ENCODE measurements around the gene U2AF2.

Gene U2AF2

DNA sequence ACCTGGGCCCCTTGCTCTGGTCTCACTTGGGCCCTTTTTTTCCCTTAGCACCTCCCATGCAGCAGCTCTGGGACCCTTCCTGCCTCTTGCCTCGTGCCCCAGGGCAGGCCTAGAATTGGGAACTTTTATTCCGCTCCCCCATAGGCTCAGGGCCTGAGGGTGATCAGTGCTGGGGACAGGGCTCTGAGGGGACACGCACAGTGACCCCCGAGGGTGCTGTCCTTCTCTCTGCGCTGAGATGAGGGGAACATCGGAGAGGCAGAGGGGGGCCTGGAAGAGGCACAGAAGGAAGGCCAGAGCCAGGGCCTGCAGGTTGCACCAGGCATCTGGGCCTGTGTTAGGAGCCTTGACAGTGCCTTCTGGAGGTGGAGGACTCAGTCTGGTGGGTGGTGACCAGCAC is 30.9 kb downstream of the U2AF2 start:
- ATAC-seq (ENCODE audit: low read depth), result no peak
- Histone ChIP-seq H3K36me3 (ENCODE audit: low read depth) (peaks cover 66% of the 10 kb centered on the region), H3K27ac (ENCODE audit: poor library complexity, severe bottlenecking) (no peak overlapping the region), H3K4me1 (ENCODE audit: insufficient read depth, poor library complexity, severe bottlenecking) (no peaks in the 10 kb centered on the region), H3K9me3 (ENCODE audit: severe bottlenecking) (no peaks in the 10 kb centered on the region), H3K27me3 (ENCODE audit: insufficient read depth, poor library complexity, severe bottlenecking) (no peaks in the 10 kb centered on the region), H3K4me3 (ENCODE audit: severe bottlenecking) (no peak overlapping the region)
- no peak for DNase-seq (ENCODE audit: low spot score)
- TF ChIP-seq, protein P1, sequence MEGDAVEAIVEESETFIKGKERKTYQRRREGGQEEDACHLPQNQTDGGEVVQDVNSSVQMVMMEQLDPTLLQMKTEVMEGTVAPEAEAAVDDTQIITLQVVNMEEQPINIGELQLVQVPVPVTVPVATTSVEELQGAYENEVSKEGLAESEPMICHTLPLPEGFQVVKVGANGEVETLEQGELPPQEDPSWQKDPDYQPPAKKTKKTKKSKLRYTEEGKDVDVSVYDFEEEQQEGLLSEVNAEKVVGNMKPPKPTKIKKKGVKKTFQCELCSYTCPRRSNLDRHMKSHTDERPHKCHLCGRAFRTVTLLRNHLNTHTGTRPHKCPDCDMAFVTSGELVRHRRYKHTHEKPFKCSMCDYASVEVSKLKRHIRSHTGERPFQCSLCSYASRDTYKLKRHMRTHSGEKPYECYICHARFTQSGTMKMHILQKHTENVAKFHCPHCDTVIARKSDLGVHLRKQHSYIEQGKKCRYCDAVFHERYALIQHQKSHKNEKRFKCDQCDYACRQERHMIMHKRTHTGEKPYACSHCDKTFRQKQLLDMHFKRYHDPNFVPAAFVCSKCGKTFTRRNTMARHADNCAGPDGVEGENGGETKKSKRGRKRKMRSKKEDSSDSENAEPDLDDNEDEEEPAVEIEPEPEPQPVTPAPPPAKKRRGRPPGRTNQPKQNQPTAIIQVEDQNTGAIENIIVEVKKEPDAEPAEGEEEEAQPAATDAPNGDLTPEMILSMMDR (IDR thresholded peaks at IDR 0.05; ENCODE audit: poor library complexity, severe bottlenecking), result no peak

DNA sequence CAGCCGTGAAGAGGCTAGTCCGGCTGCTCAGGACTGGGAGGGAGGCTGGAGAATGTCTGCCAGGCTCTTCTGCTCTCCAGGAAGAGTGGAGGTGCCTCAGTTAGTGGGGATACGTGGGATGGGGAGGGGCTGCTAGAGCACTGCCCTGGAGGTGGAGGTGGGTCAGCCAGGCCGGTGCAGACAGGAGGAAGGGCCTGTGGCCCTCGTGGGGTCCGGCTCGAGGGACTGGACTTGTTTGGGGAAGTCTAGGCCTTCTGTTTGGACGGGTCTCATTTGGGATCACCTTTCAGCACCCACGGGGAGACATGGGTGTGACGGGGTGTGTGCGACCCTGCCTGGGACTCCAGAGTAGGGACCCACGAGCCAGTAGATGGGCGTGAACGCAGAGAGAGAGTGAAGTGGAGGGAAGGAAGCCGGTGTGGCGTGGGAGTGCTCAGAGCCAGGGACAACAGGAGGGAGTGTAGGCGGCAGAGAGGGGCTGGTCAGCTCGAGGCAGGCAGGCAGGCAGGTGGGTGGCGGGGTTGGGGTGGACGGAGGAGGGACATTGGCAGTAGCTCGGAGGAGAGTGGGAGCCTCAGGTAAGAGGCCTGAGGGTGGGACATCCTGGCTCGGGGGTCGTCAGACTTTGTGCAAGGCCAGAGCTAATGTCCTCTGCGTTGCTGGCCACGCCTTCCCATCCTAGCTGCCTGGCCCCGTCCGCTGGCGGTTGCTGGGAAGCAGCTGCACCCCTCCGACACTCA is 31.6 kb downstream of the U2AF2 start:
- ATAC-seq (ENCODE audit: low read depth) (no peak), DNase-seq (ENCODE audit: low spot score) (no peak)
- no peaks in the 10 kb centered on the region for H3K4me1 ChIP-seq (ENCODE audit: insufficient read depth, poor library complexity, severe bottlenecking)
- peaks cover 59% of the 10 kb centered on the region for H3K36me3 ChIP-seq (ENCODE audit: low read depth)
- H3K4me3 ChIP-seq (ENCODE audit: severe bottlenecking), result no peak overlapping the region
- TF ChIP-seq, protein P1 (IDR thresholded peaks at IDR 0.05; ENCODE audit: poor library complexity, severe bottlenecking), result no peak
- no peaks in the 10 kb centered on the region for H3K27me3 ChIP-seq (ENCODE audit: insufficient read depth, poor library complexity, severe bottlenecking)
- H3K27ac ChIP-seq (ENCODE audit: poor library complexity, severe bottlenecking), result no peak overlapping the region
- H3K9me3 ChIP-seq (ENCODE audit: severe bottlenecking), result no peaks in the 10 kb centered on the region

DNA sequence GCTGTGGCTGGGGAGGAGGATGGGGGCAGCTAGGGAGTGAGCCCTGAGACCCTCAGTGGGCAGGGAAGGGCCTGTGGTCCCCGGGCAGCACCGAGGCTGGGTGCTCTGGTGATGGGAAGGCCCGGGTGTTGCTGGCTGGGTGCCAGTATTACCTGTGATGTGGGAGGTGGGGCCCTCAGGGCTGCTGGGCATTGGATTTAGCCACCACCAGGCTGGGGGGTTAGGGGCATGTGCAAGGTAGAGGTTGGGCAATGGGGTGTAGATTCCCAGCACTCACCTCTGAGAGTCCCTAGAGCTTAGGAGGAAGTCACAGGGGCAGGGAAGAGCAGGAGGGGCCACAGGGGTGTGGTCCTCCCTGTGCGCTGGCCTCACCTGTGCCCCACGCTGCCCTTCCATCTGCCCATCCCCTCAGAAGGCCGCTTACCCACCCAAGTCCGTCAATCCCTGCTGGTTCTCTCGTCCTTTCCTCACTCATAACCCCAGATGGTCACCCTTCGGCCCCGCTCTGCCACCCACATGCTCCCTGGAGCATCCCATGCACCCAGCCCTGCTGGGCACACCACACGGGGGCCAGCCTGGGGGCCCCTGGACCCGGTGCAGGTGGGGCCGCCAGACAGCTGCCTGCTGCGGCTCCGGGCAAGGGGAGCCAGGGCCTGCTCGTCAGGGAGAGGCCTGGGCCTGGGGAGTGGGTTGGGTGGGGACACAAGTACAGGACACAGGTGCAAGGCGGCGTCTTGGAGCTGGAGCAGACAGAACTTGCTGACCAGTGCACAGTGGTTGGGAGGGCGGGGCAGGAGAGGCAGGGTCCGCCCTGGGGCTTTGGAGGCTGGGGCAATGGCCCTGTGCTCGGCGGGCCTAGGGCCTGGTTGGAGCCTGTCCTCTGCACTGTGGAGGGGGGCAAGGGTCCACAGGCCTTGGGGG is 32.7 kb downstream of the U2AF2 start:
- no peak for DNase-seq (ENCODE audit: low spot score)
- H3K4me1 ChIP-seq (ENCODE audit: insufficient read depth, poor library complexity, severe bottlenecking), result no peaks in the 10 kb centered on the region
- no peak overlapping the region for H3K27ac ChIP-seq (ENCODE audit: poor library complexity, severe bottlenecking)

DNA sequence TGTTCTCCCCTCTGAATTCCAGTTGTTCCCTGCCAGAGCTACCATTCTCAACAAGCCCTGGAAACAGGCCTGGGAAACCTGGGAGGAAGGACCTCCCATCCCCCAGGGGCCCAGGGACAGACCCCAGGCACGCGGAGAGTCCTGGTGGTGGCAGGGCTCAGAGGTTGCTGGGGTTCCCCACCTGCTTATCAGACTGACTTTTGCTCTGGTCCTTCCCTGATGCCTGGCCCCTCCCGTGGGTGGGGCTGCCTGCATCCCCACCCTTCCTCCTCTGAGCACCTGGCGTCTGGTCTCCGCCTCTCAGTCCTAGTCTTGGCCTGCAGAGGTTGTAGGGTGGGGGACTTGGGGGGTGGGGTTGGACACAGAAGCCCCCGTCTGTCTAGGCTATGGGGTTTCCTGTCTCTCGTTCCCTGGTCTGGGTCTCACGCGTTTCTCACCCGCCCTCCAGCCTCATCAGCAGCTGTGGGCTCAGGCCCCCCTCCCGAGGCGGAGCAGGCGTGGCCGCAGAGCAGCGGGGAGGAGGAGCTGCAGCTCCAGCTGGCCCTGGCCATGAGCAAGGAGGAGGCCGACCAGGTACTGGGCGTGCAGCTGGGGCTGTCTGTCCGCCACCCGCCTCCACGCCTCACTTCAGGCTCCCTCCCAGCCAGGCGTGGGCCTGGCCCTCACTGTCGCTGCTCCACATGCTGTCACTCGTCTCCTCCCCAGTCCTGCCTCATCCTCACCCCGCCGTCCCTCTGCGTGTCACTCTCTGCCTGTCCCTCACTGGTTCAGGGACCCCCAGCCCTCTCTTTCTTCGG is 33.8 kb downstream of the U2AF2 start:
- ATAC-seq (ENCODE audit: low read depth) (no peak), DNase-seq (ENCODE audit: low spot score) (peak; percentile 64)
- TF ChIP-seq, protein P1 (IDR thresholded peaks at IDR 0.05; ENCODE audit: poor library complexity, severe bottlenecking), result no peak
- Histone ChIP-seq H3K36me3 (ENCODE audit: low read depth) (peaks cover 51% of the 10 kb centered on the region), H3K27ac (ENCODE audit: poor library complexity, severe bottlenecking) (no peak overlapping the region), H3K9me3 (ENCODE audit: severe bottlenecking) (no peaks in the 10 kb centered on the region), H3K4me1 (ENCODE audit: insufficient read depth, poor library complexity, severe bottlenecking) (no peaks in the 10 kb centered on the region), H3K4me3 (ENCODE audit: severe bottlenecking) (no peak overlapping the region), H3K27me3 (ENCODE audit: insufficient read depth, poor library complexity, severe bottlenecking) (no peaks in the 10 kb centered on the region)

More for the DNA sequence above, 32.7 kb downstream of the U2AF2 start:
- Histone ChIP-seq H3K27me3 (ENCODE audit: insufficient read depth, poor library complexity, severe bottlenecking) (no peaks in the 10 kb centered on the region), H3K36me3 (ENCODE audit: low read depth) (peaks cover 53% of the 10 kb centered on the region), H3K4me3 (ENCODE audit: severe bottlenecking) (no peak overlapping the region), H3K9me3 (ENCODE audit: severe bottlenecking) (no peaks in the 10 kb centered on the region)
- TF ChIP-seq, protein P1 (IDR thresholded peaks at IDR 0.05; ENCODE audit: poor library complexity, severe bottlenecking), result no peak
- no peak for ATAC-seq (ENCODE audit: low read depth)

Measured in RWPE2 (cell line).